DMS114 treated with DMSO at 0.1 percent for 48 hours (cell line): ENCODE measurements around the gene OAT.

Experiments used
- DNase-seq: peaks from one replicate; lab custom pipeline; 2025; ENCODE audit not compliant: unreplicated experiment; lab: John Stamatoyannopoulos, UW

OAT gene

GRCh38 chr10:124418726-124419501, at the start of gene OAT:
Gene OAT (minus strand): TSS chr10:124418923. CDS start chr10:124412171, 6,752 bp downstream.
- peak; percentile 94 for DNase-seq

GRCh38 chr10:124467165-124467564, 48.4 kb upstream of the OAT start:
- no peak for DNase-seq

GRCh38 chr10:124465777-124466488, 47.2 kb upstream of the OAT start:
- DNase-seq: no peak

GRCh38 chr10:124465003-124465776, 46.5 kb upstream of the OAT start:
- no peak for DNase-seq

- no peak for DNase-seq
These were observed 45.6 kb upstream of the OAT start for GRCh38 chr10:124464028-124464965.

GRCh38 chr10:124462348-124462695, 43.6 kb upstream of the OAT start:
- DNase-seq: no peak

GRCh38 chr10:124461642-124462347, 43.1 kb upstream of the OAT start, which contains the start of gene LHPP:
Gene LHPP (plus strand): TSS chr10:124461823. CDS start chr10:124461863, 40 bp downstream.
- DNase-seq: peak; percentile 68

GRCh38 chr10:124460144-124460543, 41.4 kb upstream of the OAT start:
- DNase-seq: no peak

GRCh38 chr10:124459395-124459794, 40.7 kb upstream of the OAT start:
- no peak for DNase-seq

- no peak for DNase-seq
These were observed 40.2 kb upstream of the OAT start for GRCh38 chr10:124458889-124459288.

GRCh38 chr10:124458473-124458872, 39.8 kb upstream of the OAT start:
- no peak for DNase-seq

GRCh38 chr10:124455441-124455840, 36.7 kb upstream of the OAT start:
- DNase-seq: no peak

- no peak for DNase-seq
These were observed 35.4 kb upstream of the OAT start for GRCh38 chr10:124453960-124454610.

GRCh38 chr10:124451276-124451675, 32.6 kb upstream of the OAT start:
- no peak for DNase-seq

GRCh38 chr10:124450783-124451057, 32.0 kb upstream of the OAT start:
- DNase-seq: no peak

GRCh38 chr10:124450012-124450782, 31.5 kb upstream of the OAT start, which contains the start of gene NKX1-2:
Gene NKX1-2 (minus strand): TSS chr10:124450035. CDS start chr10:124449943, 92 bp downstream.
- no peak for DNase-seq

GRCh38 chr10:124449170-124450011, 30.7 kb upstream of the OAT start:
- no peak for DNase-seq

- no peak for DNase-seq
These were observed 30.0 kb upstream of the OAT start for GRCh38 chr10:124448696-124449169.
